Fibroblast of lung (primary cell): Measurements from ENCODE around the gene UBAP1L.

Experiments used
- EZH2 ChIP-seq: IDR thresholded peaks from 2 replicates; pipeline ENCODE4 v1.5.1; 2012; ENCODE audit warnings: low read length, control low read depth, mild to moderate bottlenecking; ENCODE audit errors: missing control alignments
- TF ChIP-seq, protein P1 (sequence below), 2 donors: IDR thresholded peaks in 1 of 2; conservative IDR thresholded peaks in 1 of 2; 1 replicate in 1 of 2; 2 replicates in 1 of 2; pipeline ENCODE4 v1.5.1; 2011 to 2012; ENCODE audit warnings: low read length in 2 of 2, control low read depth in 1 of 2, inconsistent platforms in 1 of 2, low read depth in 1 of 2, mild to moderate bottlenecking in 1 of 2

DNA sequence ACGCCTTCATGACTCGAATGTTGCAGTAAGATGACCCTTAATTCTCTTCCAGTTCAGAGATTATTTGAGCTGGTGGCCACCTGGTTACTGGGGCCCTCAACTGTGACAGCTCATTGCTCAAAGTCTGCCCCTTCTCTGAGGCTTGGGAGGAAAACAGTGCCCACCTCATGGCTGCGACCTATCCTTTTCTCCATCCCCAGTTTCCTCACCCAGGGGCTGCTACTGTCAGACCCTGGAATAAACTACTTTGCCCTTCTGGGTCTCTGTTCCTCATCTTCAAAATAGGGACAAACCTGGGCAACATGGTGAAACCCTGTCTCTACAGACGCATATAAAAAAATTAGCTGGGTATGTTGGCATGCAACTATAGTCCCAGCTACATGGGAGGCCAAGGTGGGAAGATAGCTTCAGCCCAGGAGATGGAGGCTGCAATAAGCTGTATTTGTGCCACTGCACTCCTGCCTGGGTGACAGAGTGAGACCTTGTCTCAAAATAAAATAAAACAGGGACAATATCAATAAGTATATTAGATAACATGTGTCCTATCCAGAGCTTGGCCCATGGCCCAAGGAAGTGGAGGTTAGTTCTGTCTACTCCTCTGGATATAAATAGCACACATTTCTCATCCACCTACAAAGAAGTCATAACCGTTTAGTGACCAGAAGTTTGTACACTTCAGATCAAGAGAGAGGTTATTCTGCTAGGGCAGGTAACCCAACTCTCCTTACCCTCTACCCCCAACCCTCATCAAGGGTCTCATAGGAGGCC is 45.0 kb downstream of the UBAP1L start:
- TF ChIP-seq, protein P1, sequence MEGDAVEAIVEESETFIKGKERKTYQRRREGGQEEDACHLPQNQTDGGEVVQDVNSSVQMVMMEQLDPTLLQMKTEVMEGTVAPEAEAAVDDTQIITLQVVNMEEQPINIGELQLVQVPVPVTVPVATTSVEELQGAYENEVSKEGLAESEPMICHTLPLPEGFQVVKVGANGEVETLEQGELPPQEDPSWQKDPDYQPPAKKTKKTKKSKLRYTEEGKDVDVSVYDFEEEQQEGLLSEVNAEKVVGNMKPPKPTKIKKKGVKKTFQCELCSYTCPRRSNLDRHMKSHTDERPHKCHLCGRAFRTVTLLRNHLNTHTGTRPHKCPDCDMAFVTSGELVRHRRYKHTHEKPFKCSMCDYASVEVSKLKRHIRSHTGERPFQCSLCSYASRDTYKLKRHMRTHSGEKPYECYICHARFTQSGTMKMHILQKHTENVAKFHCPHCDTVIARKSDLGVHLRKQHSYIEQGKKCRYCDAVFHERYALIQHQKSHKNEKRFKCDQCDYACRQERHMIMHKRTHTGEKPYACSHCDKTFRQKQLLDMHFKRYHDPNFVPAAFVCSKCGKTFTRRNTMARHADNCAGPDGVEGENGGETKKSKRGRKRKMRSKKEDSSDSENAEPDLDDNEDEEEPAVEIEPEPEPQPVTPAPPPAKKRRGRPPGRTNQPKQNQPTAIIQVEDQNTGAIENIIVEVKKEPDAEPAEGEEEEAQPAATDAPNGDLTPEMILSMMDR (conservative IDR thresholded peaks at IDR 0.05 in 1 of 2, IDR thresholded peaks at IDR 0.05 in 1 of 2; ENCODE audit: low read depth in 1 of 2, low read length in 2 of 2), result no peak
- no peak for TF ChIP-seq EZH2
